Measurements from ENCODE around the gene IL32. TPM values are rescaled to one million over a fixed set of nuclear protein-coding genes. Genes with fewer than 3 reads are reported as not detected.
A peak's percentile ranks its signal among the peaks of the same experiment; 100 is the strongest.

IL32 gene
- total and polyA plus RNA-seq, 4 donors = 83.7 to 275 (median 200) TPM

- Histone ChIP-seq H3K27me3 (ENCODE audit: control insufficient read depth in 3 of 3, insufficient read depth in 3 of 3, low read length in 2 of 3) (no peaks in the 10 kb centered on the region), H3K4me1 (ENCODE audit: control insufficient read depth in 5 of 5, insufficient read depth in 5 of 5, low read length in 5 of 5) (peaks cover 2 to 13% (median 7%) of the 10 kb centered on the region in 5 donors), H3K9ac (ENCODE audit: insufficient read depth in 1 of 2, low read length in 2 of 2) (no peak overlapping the region), H3K4me3 (no peak overlapping the region), H3K27ac (ENCODE audit: low read depth in 1 of 2, low read length in 1 of 2) (no peak overlapping the region), H3K36me3 (ENCODE audit: control insufficient read depth in 4 of 4, insufficient read depth in 4 of 4, low read length in 4 of 4) (no peaks in the 10 kb centered on the region), H3K9me3 (ENCODE audit: control insufficient read depth in 4 of 4, insufficient read depth in 3 of 4, low read length in 3 of 4) (no peaks in the 10 kb centered on the region)
- ATAC-seq (ENCODE audit: insufficient read depth, low FRiP score) (no peak), DNase-seq (no peak)
- no peak for TF ChIP-seq CTCF (IDR thresholded peaks at IDR 0.05; ENCODE audit: control extremely low read depth, extremely low read depth)
- WGBS, 2 donors = 91 to 92% methylated on average over 22 of the region's 22 CpGs
Observed at GRCh38 chr16:3057181-3058138, 8.0 kb upstream of the IL32 start.

- Histone ChIP-seq H3K9ac (ENCODE audit: insufficient read depth in 1 of 2, low read length in 2 of 2) (no peak overlapping the region), H3K4me1 (ENCODE audit: control insufficient read depth in 5 of 5, insufficient read depth in 5 of 5, low read length in 5 of 5) (peaks cover 2 to 13% (median 7%) of the 10 kb centered on the region in 5 donors), H3K4me3 (peak overlapping the region; percentile 74), H3K27me3 (ENCODE audit: control insufficient read depth in 3 of 3, insufficient read depth in 3 of 3, low read length in 2 of 3) (no peaks in the 10 kb centered on the region), H3K36me3 (ENCODE audit: control insufficient read depth in 4 of 4, insufficient read depth in 4 of 4, low read length in 4 of 4) (no peaks in the 10 kb centered on the region), H3K9me3 (ENCODE audit: control insufficient read depth in 4 of 4, insufficient read depth in 3 of 4, low read length in 3 of 4) (no peaks in the 10 kb centered on the region), H3K27ac (ENCODE audit: low read depth in 1 of 2, low read length in 1 of 2) (peak overlapping the region in 1 of 2 donors; percentile 41)
- DNase-seq = peak in 2 of 3 donors; percentile 33 to 48
- no peak for TF ChIP-seq CTCF (IDR thresholded peaks at IDR 0.05; ENCODE audit: control extremely low read depth, extremely low read depth)
- peak; percentile 36 for ATAC-seq (ENCODE audit: insufficient read depth, low FRiP score)
- WGBS, 2 donors = 9 to 11% methylated on average over 60 to 77 of the region's 77 CpGs
Observed at GRCh38 chr16:3058139-3059030, 7.1 kb upstream of the IL32 start.

GRCh38 chr16:3059041-3059722 lies 6.3 kb upstream of the IL32 start:
- Histone ChIP-seq H3K4me3 (peak overlapping the region; percentile 74), H3K4me1 (ENCODE audit: control insufficient read depth in 5 of 5, insufficient read depth in 5 of 5, low read length in 5 of 5) (peaks cover 2 to 13% (median 7%) of the 10 kb centered on the region in 5 donors), H3K27ac (ENCODE audit: low read depth in 1 of 2, low read length in 1 of 2) (peak overlapping the region; percentile 71 to 85), H3K36me3 (ENCODE audit: control insufficient read depth in 4 of 4, insufficient read depth in 4 of 4, low read length in 4 of 4) (no peaks in the 10 kb centered on the region), H3K9ac (ENCODE audit: insufficient read depth in 1 of 2, low read length in 2 of 2) (peak overlapping the region in 1 of 2 donors; percentile 28), H3K9me3 (ENCODE audit: control insufficient read depth in 4 of 4, insufficient read depth in 3 of 4, low read length in 3 of 4) (no peaks in the 10 kb centered on the region), H3K27me3 (ENCODE audit: control insufficient read depth in 3 of 3, insufficient read depth in 3 of 3, low read length in 2 of 3) (no peaks in the 10 kb centered on the region)
- 0 to 1% methylated on average over 45 to 67 of the region's 67 CpGs for WGBS, 2 donors
- peak; percentile 91 to 94 (median 93) for DNase-seq
- TF ChIP-seq CTCF (IDR thresholded peaks at IDR 0.05; ENCODE audit: control extremely low read depth, extremely low read depth) = peak; percentile 90
- peak; percentile 96 for ATAC-seq (ENCODE audit: insufficient read depth, low FRiP score)
